GM23338 (cell line): ENCODE measurements around the gene GRM5.
"Not testable (repeated sequence)": the region's sequence is repeated elsewhere in the genome, so short reads cannot be mapped to it uniquely, and the experiment has no call there.

Source experiments
- CREB1 ChIP-seq: fragments of 250-450 bp; sonication (Bioruptor Pico); IDR thresholded peaks from 2 replicates; pipeline ENCODE4 v1.5.0; 2020; ENCODE audit warnings: low read depth, mild to moderate bottlenecking, moderate library complexity
- EZH2 ChIP-seq: fragments of 200-600 bp; sonication (generic); IDR thresholded peaks from one replicate; pipeline ENCODE4 v1.8.0; 2017; ENCODE audit warnings: antibody characterized with exemption, mild to moderate bottlenecking, low read depth; ENCODE audit not compliant: unreplicated experiment
- EZH2phosphoT487 ChIP-seq: fragments of 200-600 bp; sonication (generic); IDR thresholded peaks from one replicate; pipeline ENCODE4 v1.8.1; 2018; ENCODE audit warnings: antibody characterized with exemption; ENCODE audit not compliant: unreplicated experiment
- JUNB ChIP-seq: IDR thresholded peaks from one replicate; pipeline ENCODE4 v1.6.1; 2016; ENCODE audit warnings: antibody characterized with exemption; ENCODE audit not compliant: unreplicated experiment
- NANOG ChIP-seq: IDR thresholded peaks from 2 replicates; pipeline ENCODE4 v1.6.1; 2016; ENCODE audit warnings: antibody characterized with exemption, borderline replicate concordance
- POLR2AphosphoS5 ChIP-seq: IDR thresholded peaks from 2 replicates; pipeline ENCODE4 v1.6.1; 2016; ENCODE audit warnings: antibody characterized with exemption, low read depth
- TF ChIP-seq, protein P1 (sequence below), 2 experiments: fragments of 200-600 bp in 1 of 2; sonication (generic) in 1 of 2; conservative IDR thresholded peaks; 2 replicates each; pipeline versions ENCODE4 v1.5.1 to v1.6.1; 2016 to 2017; ENCODE audit warnings: antibody characterized with exemption in 2 of 2, low read depth in 2 of 2, mild to moderate bottlenecking in 2 of 2, moderate library complexity in 1 of 2
- TF ChIP-seq, protein P2 (sequence below): IDR thresholded peaks from 2 replicates; pipeline ENCODE4 v1.6.1; 2016; ENCODE audit warnings: antibody characterized with exemption
- TF ChIP-seq, protein P3 (sequence below): IDR thresholded peaks from one replicate; pipeline ENCODE4 v1.6.1; 2018; ENCODE audit warnings: antibody characterized with exemption; ENCODE audit not compliant: unreplicated experiment
- TF ChIP-seq, protein P4 (sequence below): fragments of 250-450 bp; sonication (Bioruptor Pico); IDR thresholded peaks from 2 replicates; pipeline ENCODE4 v1.5.0; 2020; ENCODE audit warnings: mild to moderate bottlenecking, moderate library complexity

DNA sequence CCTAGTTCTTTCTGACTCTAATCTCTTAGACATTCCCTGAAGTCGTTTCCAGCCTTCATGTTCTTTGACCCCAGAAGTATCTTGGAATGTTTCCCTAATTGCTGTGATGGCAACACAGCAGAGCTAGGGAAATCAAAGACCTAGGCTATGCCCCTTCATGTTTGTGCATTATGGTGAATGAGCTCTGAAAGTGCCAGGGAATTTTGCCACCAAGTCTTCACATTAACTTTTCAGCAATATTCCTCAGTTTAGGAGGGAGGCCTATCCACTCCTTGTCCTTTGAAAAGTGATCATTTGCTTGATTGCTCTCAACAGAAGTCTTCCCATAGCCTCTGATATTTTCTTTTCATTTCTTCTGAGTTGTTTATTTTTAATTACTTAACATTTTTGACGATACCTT lies 164.3 kb downstream of the GRM5 start:
- TF ChIP-seq EZH2; EZH2phosphoT487; JUNB; NANOG; POLR2AphosphoS5; CREB1 (CRISPR knock-in tag): not testable (repeated sequence)
- TF ChIP-seq, protein P1, sequence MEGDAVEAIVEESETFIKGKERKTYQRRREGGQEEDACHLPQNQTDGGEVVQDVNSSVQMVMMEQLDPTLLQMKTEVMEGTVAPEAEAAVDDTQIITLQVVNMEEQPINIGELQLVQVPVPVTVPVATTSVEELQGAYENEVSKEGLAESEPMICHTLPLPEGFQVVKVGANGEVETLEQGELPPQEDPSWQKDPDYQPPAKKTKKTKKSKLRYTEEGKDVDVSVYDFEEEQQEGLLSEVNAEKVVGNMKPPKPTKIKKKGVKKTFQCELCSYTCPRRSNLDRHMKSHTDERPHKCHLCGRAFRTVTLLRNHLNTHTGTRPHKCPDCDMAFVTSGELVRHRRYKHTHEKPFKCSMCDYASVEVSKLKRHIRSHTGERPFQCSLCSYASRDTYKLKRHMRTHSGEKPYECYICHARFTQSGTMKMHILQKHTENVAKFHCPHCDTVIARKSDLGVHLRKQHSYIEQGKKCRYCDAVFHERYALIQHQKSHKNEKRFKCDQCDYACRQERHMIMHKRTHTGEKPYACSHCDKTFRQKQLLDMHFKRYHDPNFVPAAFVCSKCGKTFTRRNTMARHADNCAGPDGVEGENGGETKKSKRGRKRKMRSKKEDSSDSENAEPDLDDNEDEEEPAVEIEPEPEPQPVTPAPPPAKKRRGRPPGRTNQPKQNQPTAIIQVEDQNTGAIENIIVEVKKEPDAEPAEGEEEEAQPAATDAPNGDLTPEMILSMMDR (conservative IDR thresholded peaks at IDR 0.05; ENCODE audit: low read depth in 2 of 2), result not testable (repeated sequence)
- TF ChIP-seq, protein P2, sequence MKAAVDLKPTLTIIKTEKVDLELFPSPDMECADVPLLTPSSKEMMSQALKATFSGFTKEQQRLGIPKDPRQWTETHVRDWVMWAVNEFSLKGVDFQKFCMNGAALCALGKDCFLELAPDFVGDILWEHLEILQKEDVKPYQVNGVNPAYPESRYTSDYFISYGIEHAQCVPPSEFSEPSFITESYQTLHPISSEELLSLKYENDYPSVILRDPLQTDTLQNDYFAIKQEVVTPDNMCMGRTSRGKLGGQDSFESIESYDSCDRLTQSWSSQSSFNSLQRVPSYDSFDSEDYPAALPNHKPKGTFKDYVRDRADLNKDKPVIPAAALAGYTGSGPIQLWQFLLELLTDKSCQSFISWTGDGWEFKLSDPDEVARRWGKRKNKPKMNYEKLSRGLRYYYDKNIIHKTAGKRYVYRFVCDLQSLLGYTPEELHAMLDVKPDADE, result not testable (repeated sequence)
- TF ChIP-seq, protein P3, sequence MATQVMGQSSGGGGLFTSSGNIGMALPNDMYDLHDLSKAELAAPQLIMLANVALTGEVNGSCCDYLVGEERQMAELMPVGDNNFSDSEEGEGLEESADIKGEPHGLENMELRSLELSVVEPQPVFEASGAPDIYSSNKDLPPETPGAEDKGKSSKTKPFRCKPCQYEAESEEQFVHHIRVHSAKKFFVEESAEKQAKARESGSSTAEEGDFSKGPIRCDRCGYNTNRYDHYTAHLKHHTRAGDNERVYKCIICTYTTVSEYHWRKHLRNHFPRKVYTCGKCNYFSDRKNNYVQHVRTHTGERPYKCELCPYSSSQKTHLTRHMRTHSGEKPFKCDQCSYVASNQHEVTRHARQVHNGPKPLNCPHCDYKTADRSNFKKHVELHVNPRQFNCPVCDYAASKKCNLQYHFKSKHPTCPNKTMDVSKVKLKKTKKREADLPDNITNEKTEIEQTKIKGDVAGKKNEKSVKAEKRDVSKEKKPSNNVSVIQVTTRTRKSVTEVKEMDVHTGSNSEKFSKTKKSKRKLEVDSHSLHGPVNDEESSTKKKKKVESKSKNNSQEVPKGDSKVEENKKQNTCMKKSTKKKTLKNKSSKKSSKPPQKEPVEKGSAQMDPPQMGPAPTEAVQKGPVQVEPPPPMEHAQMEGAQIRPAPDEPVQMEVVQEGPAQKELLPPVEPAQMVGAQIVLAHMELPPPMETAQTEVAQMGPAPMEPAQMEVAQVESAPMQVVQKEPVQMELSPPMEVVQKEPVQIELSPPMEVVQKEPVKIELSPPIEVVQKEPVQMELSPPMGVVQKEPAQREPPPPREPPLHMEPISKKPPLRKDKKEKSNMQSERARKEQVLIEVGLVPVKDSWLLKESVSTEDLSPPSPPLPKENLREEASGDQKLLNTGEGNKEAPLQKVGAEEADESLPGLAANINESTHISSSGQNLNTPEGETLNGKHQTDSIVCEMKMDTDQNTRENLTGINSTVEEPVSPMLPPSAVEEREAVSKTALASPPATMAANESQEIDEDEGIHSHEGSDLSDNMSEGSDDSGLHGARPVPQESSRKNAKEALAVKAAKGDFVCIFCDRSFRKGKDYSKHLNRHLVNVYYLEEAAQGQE, result not testable (repeated sequence)
- TF ChIP-seq, protein P4, sequence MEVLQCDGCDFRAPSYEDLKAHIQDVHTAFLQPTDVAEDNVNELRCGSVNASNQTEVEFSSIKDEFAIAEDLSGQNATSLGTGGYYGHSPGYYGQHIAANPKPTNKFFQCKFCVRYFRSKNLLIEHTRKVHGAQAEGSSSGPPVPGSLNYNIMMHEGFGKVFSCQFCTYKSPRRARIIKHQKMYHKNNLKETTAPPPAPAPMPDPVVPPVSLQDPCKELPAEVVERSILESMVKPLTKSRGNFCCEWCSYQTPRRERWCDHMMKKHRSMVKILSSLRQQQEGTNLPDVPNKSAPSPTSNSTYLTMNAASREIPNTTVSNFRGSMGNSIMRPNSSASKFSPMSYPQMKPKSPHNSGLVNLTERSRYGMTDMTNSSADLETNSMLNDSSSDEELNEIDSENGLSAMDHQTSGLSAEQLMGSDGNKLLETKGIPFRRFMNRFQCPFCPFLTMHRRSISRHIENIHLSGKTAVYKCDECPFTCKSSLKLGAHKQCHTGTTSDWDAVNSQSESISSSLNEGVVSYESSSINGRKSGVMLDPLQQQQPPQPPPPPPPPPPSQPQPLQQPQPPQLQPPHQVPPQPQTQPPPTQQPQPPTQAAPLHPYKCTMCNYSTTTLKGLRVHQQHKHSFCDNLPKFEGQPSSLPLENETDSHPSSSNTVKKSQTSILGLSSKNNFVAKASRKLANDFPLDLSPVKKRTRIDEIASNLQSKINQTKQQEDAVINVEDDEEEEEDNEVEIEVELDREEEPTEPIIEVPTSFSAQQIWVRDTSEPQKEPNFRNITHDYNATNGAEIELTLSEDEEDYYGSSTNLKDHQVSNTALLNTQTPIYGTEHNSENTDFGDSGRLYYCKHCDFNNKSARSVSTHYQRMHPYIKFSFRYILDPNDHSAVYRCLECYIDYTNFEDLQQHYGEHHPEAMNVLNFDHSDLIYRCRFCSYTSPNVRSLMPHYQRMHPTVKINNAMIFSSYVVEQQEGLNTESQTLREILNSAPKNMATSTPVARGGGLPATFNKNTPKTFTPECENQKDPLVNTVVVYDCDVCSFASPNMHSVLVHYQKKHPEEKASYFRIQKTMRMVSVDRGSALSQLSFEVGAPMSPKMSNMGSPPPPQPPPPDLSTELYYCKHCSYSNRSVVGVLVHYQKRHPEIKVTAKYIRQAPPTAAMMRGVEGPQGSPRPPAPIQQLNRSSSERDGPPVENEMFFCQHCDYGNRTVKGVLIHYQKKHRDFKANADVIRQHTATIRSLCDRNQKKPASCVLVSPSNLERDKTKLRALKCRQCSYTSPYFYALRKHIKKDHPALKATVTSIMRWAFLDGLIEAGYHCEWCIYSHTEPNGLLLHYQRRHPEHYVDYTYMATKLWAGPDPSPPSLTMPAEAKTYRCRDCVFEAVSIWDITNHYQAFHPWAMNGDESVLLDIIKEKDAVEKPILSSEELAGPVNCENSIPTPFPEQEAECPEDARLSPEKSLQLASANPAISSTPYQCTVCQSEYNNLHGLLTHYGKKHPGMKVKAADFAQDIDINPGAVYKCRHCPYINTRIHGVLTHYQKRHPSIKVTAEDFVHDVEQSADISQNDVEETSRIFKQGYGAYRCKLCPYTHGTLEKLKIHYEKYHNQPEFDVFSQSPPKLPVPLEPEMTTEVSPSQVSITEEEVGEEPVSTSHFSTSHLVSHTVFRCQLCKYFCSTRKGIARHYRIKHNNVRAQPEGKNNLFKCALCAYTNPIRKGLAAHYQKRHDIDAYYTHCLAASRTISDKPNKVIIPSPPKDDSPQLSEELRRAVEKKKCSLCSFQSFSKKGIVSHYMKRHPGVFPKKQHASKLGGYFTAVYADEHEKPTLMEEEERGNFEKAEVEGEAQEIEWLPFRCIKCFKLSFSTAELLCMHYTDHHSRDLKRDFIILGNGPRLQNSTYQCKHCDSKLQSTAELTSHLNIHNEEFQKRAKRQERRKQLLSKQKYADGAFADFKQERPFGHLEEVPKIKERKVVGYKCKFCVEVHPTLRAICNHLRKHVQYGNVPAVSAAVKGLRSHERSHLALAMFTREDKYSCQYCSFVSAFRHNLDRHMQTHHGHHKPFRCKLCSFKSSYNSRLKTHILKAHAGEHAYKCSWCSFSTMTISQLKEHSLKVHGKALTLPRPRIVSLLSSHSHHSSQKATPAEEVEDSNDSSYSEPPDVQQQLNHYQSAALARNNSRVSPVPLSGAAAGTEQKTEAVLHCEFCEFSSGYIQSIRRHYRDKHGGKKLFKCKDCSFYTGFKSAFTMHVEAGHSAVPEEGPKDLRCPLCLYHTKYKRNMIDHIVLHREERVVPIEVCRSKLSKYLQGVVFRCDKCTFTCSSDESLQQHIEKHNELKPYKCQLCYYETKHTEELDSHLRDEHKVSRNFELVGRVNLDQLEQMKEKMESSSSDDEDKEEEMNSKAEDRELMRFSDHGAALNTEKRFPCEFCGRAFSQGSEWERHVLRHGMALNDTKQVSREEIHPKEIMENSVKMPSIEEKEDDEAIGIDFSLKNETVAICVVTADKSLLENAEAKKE (CRISPR knock-in tag), result not testable (repeated sequence)
